Measurements from ENCODE around the gene DEPDC4. TPM values are rescaled to one million over a fixed set of nuclear protein-coding genes. Genes with fewer than 3 reads are reported as not detected.
"Not testable (repeated sequence)": the region's sequence is repeated elsewhere in the genome, so short reads cannot be mapped to it uniquely, and the experiment has no call there.

DEPDC4 gene
- total RNA-seq, 1 donor from 2014 or later: not detected

GRCh38 chr12:100265107-100265506 lies 1.8 kb downstream of the DEPDC4 start:
- not testable (repeated sequence) for DNase-seq (ENCODE audit: low read depth)

- no peak for DNase-seq (ENCODE audit: low read depth)
Observed at GRCh38 chr12:100263131-100263530, 3.7 kb downstream of the DEPDC4 start.

GRCh38 chr12:100258127-100258526 lies 8.8 kb downstream of the DEPDC4 start:
- no peak for DNase-seq (ENCODE audit: low read depth)

- no peak for DNase-seq (ENCODE audit: low read depth)
Observed at GRCh38 chr12:100254876-100255275, 12.0 kb downstream of the DEPDC4 start.

GRCh38 chr12:100253437-100253836 lies 13.4 kb downstream of the DEPDC4 start:
- no peak for DNase-seq (ENCODE audit: low read depth)

- DNase-seq (ENCODE audit: low read depth): no peak
Observed at GRCh38 chr12:100251917-100252316, 15.0 kb downstream of the DEPDC4 start.

GRCh38 chr12:100249941-100250340 lies 16.9 kb downstream of the DEPDC4 start:
- DNase-seq (ENCODE audit: low read depth): no peak

- DNase-seq (ENCODE audit: low read depth): peak; percentile 6
Observed at GRCh38 chr12:100248886-100249285, 18.0 kb downstream of the DEPDC4 start.

GRCh38 chr12:100247765-100248164 lies 19.1 kb downstream of the DEPDC4 start:
- DNase-seq (ENCODE audit: low read depth): no peak

- DNase-seq (ENCODE audit: low read depth): no peak
Observed at GRCh38 chr12:100243137-100243536, 23.7 kb downstream of the DEPDC4 start.

- DNase-seq (ENCODE audit: low read depth): no peak
Observed at GRCh38 chr12:100239589-100239988, 27.3 kb downstream of the DEPDC4 start.

- DNase-seq (ENCODE audit: low read depth): no peak
Observed at GRCh38 chr12:100238801-100239200, 28.1 kb downstream of the DEPDC4 start.

GRCh38 chr12:100234591-100235304 lies 32.1 kb downstream of the DEPDC4 start:
- peak; percentile 66 for DNase-seq (ENCODE audit: low read depth)

- peak; percentile 29 for DNase-seq (ENCODE audit: low read depth)
Observed at GRCh38 chr12:100234166-100234565, 32.7 kb downstream of the DEPDC4 start.

- DNase-seq (ENCODE audit: low read depth): peak; percentile 11
Observed at GRCh38 chr12:100231873-100232272, 35.0 kb downstream of the DEPDC4 start.

GRCh38 chr12:100229876-100230275 lies 37.0 kb downstream of the DEPDC4 start:
- DNase-seq (ENCODE audit: low read depth): no peak

- DNase-seq (ENCODE audit: low read depth): peak; percentile 5
Observed at GRCh38 chr12:100229036-100229635, 37.7 kb downstream of the DEPDC4 start.

- no peak for DNase-seq (ENCODE audit: low read depth)
Observed at GRCh38 chr12:100225491-100225890, 41.4 kb downstream of the DEPDC4 start.

GRCh38 chr12:100222173-100222572 lies 44.7 kb downstream of the DEPDC4 start:
- not testable (repeated sequence) for DNase-seq (ENCODE audit: low read depth)

GRCh38 chr12:100221523-100221922 lies 45.4 kb downstream of the DEPDC4 start:
- DNase-seq (ENCODE audit: low read depth): no peak

- no peak for DNase-seq (ENCODE audit: low read depth)
Observed at GRCh38 chr12:100219328-100220109, 47.4 kb downstream of the DEPDC4 start.

GRCh38 chr12:100216337-100216736 lies 50.5 kb downstream of the DEPDC4 start:
- no peak for DNase-seq (ENCODE audit: low read depth)

All from myocyte (in vitro differentiated cells).